HCT116 (cell line): Measurements from ENCODE around the gene DNAAF6. TPM values are rescaled to one million over a fixed set of nuclear protein-coding genes. Genes with fewer than 3 reads are reported as not detected.
"Not testable (repeated sequence)": the region's sequence is repeated elsewhere in the genome, so short reads cannot be mapped to it uniquely, and the experiment has no call there.

Experiments used
- ATAC-seq: fragments of 200-7000 bp; cut with Tn5 transposase; 2 replicates; pipeline ENCODE4 v1.9.1; 2020; ENCODE audit warnings: mild to moderate bottlenecking, moderate library complexity
- BruUV-seq: library from RNA; stranded (reverse); fragments of 400-500 nt; replicated peaks from 2 replicates; lab custom pipeline; 2021; lab: Mats Ljungman, UMichigan
- CTCF ChIA-PET: fragments of 300-600 bp; sonication (Branson Sonifier 250); formaldehyde crosslinking; loops from one replicate; lab custom pipeline; 2021; ENCODE audit warnings: antibody characterized with exemption; lab: Charles Lee
- POLR2A ChIA-PET: fragments of 300-600, 350-600 bp; sonication (Branson Sonifier 250); formaldehyde crosslinking; loops from one replicate; lab custom pipeline; 2021; ENCODE audit warnings: antibody characterized with exemption; lab: Charles Lee
- RAD21 ChIA-PET, 2 experiments: fragments of 300-600 bp; sonication (Branson Sonifier 250); formaldehyde crosslinking; loops; one replicate each; lab custom pipeline; 2023; ENCODE audit warnings: low total read pairs in 2 of 2; ENCODE audit not compliant: uncharacterized antibody in 2 of 2, unreplicated experiment in 2 of 2, low non-redundant PET in 1 of 2; lab: Charles Lee
- DNase-seq: peaks from one replicate; pipeline ENCODE4 v3.0.0-alpha.2; 2010; ENCODE audit warnings: low read depth, low spot score
- H2AFZ ChIP-seq: fragments of 200-600 bp; shearing (Covaris generic), sonication (generic); 2 replicates; pipeline ENCODE4 v1.6.1; 2017; ENCODE audit warnings: low read depth, mixed run types, mixed read lengths, antibody characterized with exemption, low read length; ENCODE audit not compliant: poor library complexity, severe bottlenecking
- H3K27ac ChIP-seq: 2 replicates; pipeline ENCODE4 v1.5.1; 2012; ENCODE audit warnings: low read depth, low read length
- H3K27me3 ChIP-seq: fragments of 200-600 bp; sonication (generic); 2 replicates; pipeline ENCODE4 v1.6.1; 2016; ENCODE audit warnings: mixed run types, low read length, mixed read lengths; ENCODE audit not compliant: insufficient read depth
- H3K36me3 ChIP-seq, 2 experiments: fragments of 200-500 bp in 1 of 2; fragments of 200-600 bp in 1 of 2; sonication (Bioruptor generic) in 1 of 2; sonication (generic) in 1 of 2; 2 replicates each; pipeline versions ENCODE4 v1.5.1 to v1.6.1; 2014 to 2016; ENCODE audit warnings: low read length in 2 of 2, inconsistent platforms in 1 of 2, mixed read lengths in 1 of 2, mixed run types in 1 of 2; ENCODE audit not compliant: insufficient read depth in 2 of 2, control insufficient read depth in 1 of 2
- H3K4me1 ChIP-seq, 2 experiments: fragments of 200-600 bp in 1 of 2; sonication (generic) in 1 of 2; 2 replicates each; pipeline versions ENCODE4 v1.5.1 to v1.6.1; 2012 to 2017; ENCODE audit warnings: low read length in 2 of 2, inconsistent platforms in 1 of 2, mild to moderate bottlenecking in 1 of 2, mixed read lengths in 1 of 2, mixed run types in 1 of 2, moderate library complexity in 1 of 2; ENCODE audit not compliant: insufficient read depth in 2 of 2, control insufficient read depth in 1 of 2
- H3K4me2 ChIP-seq: fragments of 200-600 bp; sonication (generic); 2 replicates; pipeline ENCODE4 v1.6.1; 2017; ENCODE audit warnings: mixed run types, low read length, mixed read lengths
- H3K4me3 ChIP-seq, 2 experiments: fragments of 200-600 bp in 1 of 2; sonication (generic) in 1 of 2; replicated peaks in 1 of 2; 2 replicates each; pipeline ENCODE4 v1.5.1; 2011 to 2016; ENCODE audit warnings: low read length in 2 of 2, control low read depth in 1 of 2, low read depth in 1 of 2, mild to moderate bottlenecking in 1 of 2, mixed read lengths in 1 of 2, mixed run types in 1 of 2
- H3K79me2 ChIP-seq: fragments of 200-600 bp; sonication (generic); 2 replicates; pipeline ENCODE4 v1.6.1; 2017; ENCODE audit warnings: mild to moderate bottlenecking, mixed run types, low read length, moderate library complexity, mixed read lengths; ENCODE audit not compliant: insufficient read depth
- H3K9ac ChIP-seq: fragments of 200-600 bp; sonication (generic); 2 replicates; pipeline ENCODE4 v1.6.1; 2016; ENCODE audit warnings: low read length, mixed read lengths
- H3K9me2 ChIP-seq: fragments of 200-600 bp; sonication (generic), shearing (Covaris generic); 2 replicates; pipeline ENCODE4 v1.6.1; 2017; ENCODE audit warnings: mixed run types, mild to moderate bottlenecking, moderate library complexity; ENCODE audit not compliant: insufficient read depth
- H3K9me3 ChIP-seq, 2 experiments: fragments of 200-500 bp in 1 of 2; fragments of 200-600 bp in 1 of 2; sonication (Bioruptor generic) in 1 of 2; sonication (generic) in 1 of 2; 2 replicates each; pipeline ENCODE4 v1.6.1; 2014 to 2017; ENCODE audit warnings: low read length in 2 of 2, mixed read lengths in 2 of 2, inconsistent platforms in 1 of 2, low read depth in 1 of 2, mild to moderate bottlenecking in 1 of 2, mixed run types in 1 of 2, moderate library complexity in 1 of 2; ENCODE audit not compliant: control insufficient read depth in 1 of 2, insufficient read depth in 1 of 2
- H4K20me1 ChIP-seq: fragments of 200-600 bp; sonication (generic), shearing (Covaris generic); 2 replicates; pipeline ENCODE4 v1.6.1; 2017; ENCODE audit warnings: mixed run types, mild to moderate bottlenecking, moderate library complexity; ENCODE audit not compliant: insufficient read depth
- ATF3 ChIP-seq: IDR thresholded peaks from 2 replicates; pipeline ENCODE4 v1.6.1; 2012
- CBX3 ChIP-seq: IDR thresholded peaks from 2 replicates; pipeline ENCODE4 v1.6.1; 2012; ENCODE audit warnings: low read depth
- CEBPB ChIP-seq: IDR thresholded peaks from 2 replicates; pipeline ENCODE4 v1.6.1; 2012; ENCODE audit warnings: low read depth
- EGR1 ChIP-seq: IDR thresholded peaks from 2 replicates; pipeline ENCODE4 v1.6.1; 2012; ENCODE audit warnings: low read depth
- ELF1 ChIP-seq: IDR thresholded peaks from 2 replicates; pipeline ENCODE4 v1.6.1; 2012; ENCODE audit warnings: low read depth, borderline replicate concordance
- EZH2phosphoT487 ChIP-seq: fragments of 200-600 bp; IDR thresholded peaks from 2 replicates; pipeline ENCODE4 v1.6.1; 2018; ENCODE audit warnings: antibody characterized with exemption, borderline replicate concordance
- FOSL1 ChIP-seq: IDR thresholded peaks from 2 replicates; pipeline ENCODE4 v1.6.1; 2012; ENCODE audit warnings: low read depth
- JUND ChIP-seq: IDR thresholded peaks from 2 replicates; pipeline ENCODE4 v1.6.1; 2012
- MAX ChIP-seq: IDR thresholded peaks from 2 replicates; pipeline ENCODE4 v1.6.1; 2012
- POLR2A ChIP-seq: IDR thresholded peaks from 2 replicates; pipeline ENCODE4 v1.7.0; 2011; ENCODE audit warnings: borderline replicate concordance; ENCODE audit not compliant: insufficient read depth, insufficient read length; ENCODE audit errors: extremely low read depth
- POLR2AphosphoS5 ChIP-seq: IDR thresholded peaks from 2 replicates; pipeline ENCODE4 v1.6.1; 2011; ENCODE audit warnings: mild to moderate bottlenecking, low read depth, low read length, moderate library complexity
- RAD21 ChIP-seq: IDR thresholded peaks from 2 replicates; pipeline ENCODE4 v1.6.1; 2012; ENCODE audit warnings: low read depth, mild to moderate bottlenecking
- REST ChIP-seq: IDR thresholded peaks from 2 replicates; pipeline ENCODE4 v1.6.1; 2012; ENCODE audit warnings: low read depth
- SIN3A ChIP-seq: IDR thresholded peaks from 2 replicates; pipeline ENCODE4 v1.6.1; 2012; ENCODE audit warnings: low read depth
- SRF ChIP-seq: IDR thresholded peaks from 2 replicates; pipeline ENCODE4 v1.6.1; 2012; ENCODE audit warnings: low read depth
- TCF7L2 ChIP-seq: IDR thresholded peaks from 2 replicates; pipeline ENCODE4 v1.7.0; 2011; ENCODE audit warnings: borderline replicate concordance, inconsistent platforms; ENCODE audit not compliant: insufficient read depth, insufficient read length; ENCODE audit errors: extremely low read depth
- YY1 ChIP-seq: IDR thresholded peaks from 2 replicates; pipeline ENCODE4 v1.6.1; 2011; ENCODE audit warnings: low read length, low read depth, moderate library complexity, mild to moderate bottlenecking; ENCODE audit not compliant: insufficient replicate concordance; ENCODE audit errors: extremely low read depth
- ZNF274 ChIP-seq: fragments of 200-500 bp; sonication (Bioruptor generic); IDR thresholded peaks from 2 replicates; pipeline ENCODE4 v1.6.1; 2014; ENCODE audit warnings: mild to moderate bottlenecking, low read depth, low read length, inconsistent platforms
- intact Hi-C: fragments of 100-400 bp; cut with micrococcal nuclease; formaldehyde crosslinking; loops from 2 replicates; pipeline ENCODE4 v1.10.0; 2022
- total RNA-seq: library from RNA; stranded (reverse); gene quantifications from one replicate; pipeline ENCODE4 v1.2.1, GENCODE V29; 2021; ENCODE audit not compliant: unreplicated experiment
- TF ChIP-seq, protein P1 (sequence below): IDR thresholded peaks from 2 replicates; pipeline ENCODE4 v1.6.1; 2011; ENCODE audit warnings: mild to moderate bottlenecking, low read length, moderate library complexity; ENCODE audit not compliant: insufficient replicate concordance; ENCODE audit errors: extremely low read depth

Gene DNAAF6
- total RNA-seq, 1 experiment from 2014 or later, result not detected

DNA sequence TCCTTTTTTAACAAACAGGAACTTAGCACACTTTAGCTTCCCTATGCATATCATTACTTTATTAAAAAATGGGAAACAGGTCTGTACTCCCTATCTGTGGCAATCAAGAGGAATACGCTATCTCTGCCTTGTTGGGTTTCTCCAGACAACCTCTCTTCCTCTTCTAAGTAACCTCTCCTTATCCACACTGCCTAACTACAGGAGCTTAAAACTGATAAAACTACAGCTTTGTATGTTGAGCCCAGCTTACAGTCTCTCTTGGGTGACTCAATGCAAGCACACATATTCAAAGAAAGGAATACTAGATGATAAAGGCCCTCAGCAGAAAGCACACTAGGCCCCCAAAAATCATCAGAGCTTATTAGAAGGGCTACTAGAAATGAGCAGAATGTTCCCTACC is 9.1 kb upstream of the DNAAF6 start:
- Histone ChIP-seq H3K9me2 (no peaks in the 10 kb centered on the region), H3K4me1 (peaks cover 0 to 9% of the 10 kb centered on the region in 2 experiments; a peak in 1 of 4 replicates), H3K27ac (no peak overlapping the region), H3K4me3 (no peak overlapping the region), H3K9me3 (no peaks in the 10 kb centered on the region), H3K9ac (no peak overlapping the region), H3K36me3 (no peaks in the 10 kb centered on the region), H3K79me2 (no peaks in the 10 kb centered on the region), H3K4me2 (no peak overlapping the region), H3K27me3 (no peaks in the 10 kb centered on the region), H4K20me1 (no peaks in the 10 kb centered on the region), H2AFZ (no peak overlapping the region)
- RAD21 ChIA-PET, result no interaction called here
- intact Hi-C loops, result no loop called here
- DNase-seq, result no peak
- CTCF ChIA-PET, result no interaction called here
- no peak for ATAC-seq
- POLR2A ChIA-PET, result no interaction called here
- TF ChIP-seq ZNF274, result no peak
- no peak for TF ChIP-seq SRF
- TF ChIP-seq SIN3A, result no peak
- no peak for TF ChIP-seq ELF1
- TF ChIP-seq TCF7L2, result no peak
- no peak for TF ChIP-seq FOSL1
- TF ChIP-seq, protein P1, sequence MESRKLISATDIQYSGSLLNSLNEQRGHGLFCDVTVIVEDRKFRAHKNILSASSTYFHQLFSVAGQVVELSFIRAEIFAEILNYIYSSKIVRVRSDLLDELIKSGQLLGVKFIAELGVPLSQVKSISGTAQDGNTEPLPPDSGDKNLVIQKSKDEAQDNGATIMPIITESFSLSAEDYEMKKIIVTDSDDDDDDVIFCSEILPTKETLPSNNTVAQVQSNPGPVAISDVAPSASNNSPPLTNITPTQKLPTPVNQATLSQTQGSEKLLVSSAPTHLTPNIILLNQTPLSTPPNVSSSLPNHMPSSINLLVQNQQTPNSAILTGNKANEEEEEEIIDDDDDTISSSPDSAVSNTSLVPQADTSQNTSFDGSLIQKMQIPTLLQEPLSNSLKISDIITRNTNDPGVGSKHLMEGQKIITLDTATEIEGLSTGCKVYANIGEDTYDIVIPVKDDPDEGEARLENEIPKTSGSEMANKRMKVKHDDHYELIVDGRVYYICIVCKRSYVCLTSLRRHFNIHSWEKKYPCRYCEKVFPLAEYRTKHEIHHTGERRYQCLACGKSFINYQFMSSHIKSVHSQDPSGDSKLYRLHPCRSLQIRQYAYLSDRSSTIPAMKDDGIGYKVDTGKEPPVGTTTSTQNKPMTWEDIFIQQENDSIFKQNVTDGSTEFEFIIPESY, result no peak
- TF ChIP-seq JUND, result no peak
- no peak for TF ChIP-seq EZH2phosphoT487
- TF ChIP-seq POLR2A, result no peak
- no peak for TF ChIP-seq MAX
- TF ChIP-seq YY1, result no peak
- no peak for TF ChIP-seq RAD21
- TF ChIP-seq CBX3, result no peak
- TF ChIP-seq ATF3, result no peak
- no peak for TF ChIP-seq CEBPB
- TF ChIP-seq POLR2AphosphoS5, result no peak
- no peak for TF ChIP-seq REST
- TF ChIP-seq EGR1, result no peak
- no TSS peak for BruUV-seq

DNA sequence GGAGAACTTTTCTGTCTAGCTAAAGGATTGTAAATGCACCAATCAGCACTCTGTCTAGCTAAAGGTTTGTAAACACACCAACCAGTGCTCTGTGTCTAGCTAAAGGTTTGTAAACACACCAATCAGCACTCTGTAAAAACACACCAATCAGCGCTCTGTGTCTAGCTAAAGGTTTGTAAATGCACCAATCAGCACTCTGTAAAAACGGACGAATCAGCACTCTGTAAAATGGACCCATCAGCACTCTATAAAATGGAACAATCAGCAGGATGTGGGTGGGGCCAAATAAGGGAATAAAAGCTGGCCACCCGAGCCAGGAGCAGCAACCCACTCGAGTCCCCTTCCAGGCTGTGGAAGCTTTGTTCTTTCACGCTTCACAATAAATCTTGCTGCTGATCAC is 8.3 kb upstream of the DNAAF6 start:
- H3K4me3 ChIP-seq, H3K9me3 ChIP-seq, intact Hi-C loops, RAD21 ChIA-PET, BruUV-seq, H2AFZ ChIP-seq, POLR2A ChIA-PET, H3K9ac ChIP-seq, H3K36me3 ChIP-seq, H3K27me3 ChIP-seq, H3K4me1 ChIP-seq, DNase-seq, H4K20me1 ChIP-seq, ATAC-seq, H3K4me2 ChIP-seq, H3K9me2 ChIP-seq, H3K79me2 ChIP-seq, CTCF ChIA-PET, H3K27ac ChIP-seq: not testable (repeated sequence)
